HG02870 (cell line): ENCODE measurements around the gene FGD3.
"Not testable (repeated sequence)": the region's sequence is repeated elsewhere in the genome, so short reads cannot be mapped to it uniquely, and the experiment has no call there.

ENCODE experiments used
- ATAC-seq: cut with Tn5 transposase; IDR thresholded peaks from one replicate; pipeline ENCODE4 v1.9.1; 2021; ENCODE audit warnings: mild to moderate bottlenecking, moderate library complexity; ENCODE audit not compliant: unreplicated experiment

Gene FGD3

DNA sequence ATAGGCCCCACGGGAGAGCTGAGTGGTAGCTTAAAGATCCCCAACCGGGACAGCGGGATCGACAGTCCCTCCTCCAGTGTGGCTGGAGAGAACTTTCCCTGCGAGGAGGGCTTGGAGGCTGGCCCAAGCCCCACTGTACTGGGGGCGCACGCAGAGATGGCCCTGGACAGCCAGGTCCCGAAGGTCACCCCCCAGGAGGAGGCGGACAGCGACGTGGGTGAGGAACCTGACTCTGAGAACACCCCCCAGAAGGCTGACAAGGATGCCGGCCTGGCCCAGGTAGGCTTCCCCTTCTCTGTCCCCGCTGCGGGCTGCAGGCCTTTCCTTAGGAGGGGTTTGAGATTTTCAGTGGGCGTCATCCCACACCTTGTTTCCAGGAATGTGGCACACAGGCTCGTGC is 29.1 kb downstream of the FGD3 start:
- no peak for ATAC-seq

DNA sequence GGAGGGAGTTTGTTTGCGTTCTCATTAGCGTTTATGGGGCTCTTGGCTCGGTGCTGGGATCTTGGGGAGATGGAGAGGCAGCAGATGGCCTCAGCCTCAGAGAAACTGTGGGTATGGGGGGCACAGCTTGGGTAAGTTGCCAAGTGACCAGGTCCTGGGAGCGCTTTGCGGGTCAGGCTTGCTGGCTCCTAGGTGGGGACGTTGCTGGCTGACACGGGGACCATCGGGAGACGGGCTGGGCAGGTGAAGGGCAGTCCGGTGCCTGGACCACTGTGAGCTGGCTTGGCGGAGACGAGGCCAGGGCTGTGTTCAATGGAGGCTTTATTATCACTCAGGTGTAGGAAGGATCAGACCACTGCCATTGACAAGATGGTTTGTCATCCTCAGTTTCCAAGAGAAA is 30.0 kb downstream of the FGD3 start:
- no peak for ATAC-seq

DNA sequence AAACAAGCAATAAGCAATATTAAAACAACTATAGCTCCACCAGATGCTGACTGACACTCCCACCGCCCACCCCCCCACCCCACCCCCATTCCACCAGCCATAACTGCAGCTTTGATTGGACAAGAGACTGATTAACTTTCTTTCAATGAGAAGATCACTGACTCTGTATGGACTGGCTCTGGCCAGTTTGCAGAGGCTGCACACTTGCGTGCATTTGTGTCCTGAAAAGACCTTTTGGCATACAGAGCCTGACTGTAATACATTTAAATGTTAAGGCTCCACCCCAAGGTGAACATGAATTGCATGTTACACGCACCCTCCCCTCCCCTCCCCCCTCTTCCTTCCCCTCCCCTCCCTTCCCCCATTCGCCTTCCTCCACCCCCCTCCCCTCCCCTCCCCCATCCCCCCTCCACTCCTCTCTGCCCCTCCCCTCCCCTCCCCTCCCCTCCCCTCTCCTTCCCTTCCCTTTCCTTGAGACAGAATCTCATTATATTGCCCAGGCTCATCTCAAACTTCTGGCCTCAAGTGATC is 31.1 kb downstream of the FGD3 start:
- ATAC-seq = no peak

DNA sequence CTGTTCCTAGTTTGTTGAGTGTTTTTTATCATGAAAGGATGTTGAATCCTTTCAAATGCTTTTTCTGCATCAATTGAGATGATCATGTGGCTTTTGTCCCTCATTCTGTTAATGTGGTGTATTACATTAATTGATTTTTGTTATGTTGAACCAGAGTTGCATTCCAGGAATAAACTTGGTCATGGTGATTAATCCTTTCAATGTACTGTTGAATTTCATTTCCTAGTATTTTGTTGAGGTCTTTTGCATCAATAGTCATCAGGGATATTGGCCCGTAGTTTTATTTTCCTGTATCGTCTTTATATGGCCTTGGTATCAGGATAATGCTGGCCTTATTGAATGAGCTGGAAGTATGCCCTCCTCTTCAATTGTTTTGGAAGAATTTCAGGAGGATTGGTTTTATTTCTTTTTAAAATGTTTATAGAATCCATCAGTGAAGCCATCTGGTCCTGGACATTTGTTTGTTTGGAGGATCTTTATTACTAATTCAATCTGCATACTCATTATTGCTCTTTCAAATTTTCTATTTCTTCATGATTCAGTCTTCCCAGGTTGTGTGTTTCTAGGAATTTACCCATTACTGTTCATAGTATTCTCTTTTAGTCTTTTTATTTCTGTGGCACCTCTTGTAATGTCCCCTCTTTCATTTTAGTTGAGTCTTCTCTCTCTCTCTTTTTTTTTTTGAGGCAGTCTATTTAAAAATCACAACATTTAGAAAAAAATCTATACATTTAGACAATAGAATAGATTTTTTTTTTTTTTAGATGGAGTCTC is 32.1 kb downstream of the FGD3 start:
- ATAC-seq = no peak

DNA sequence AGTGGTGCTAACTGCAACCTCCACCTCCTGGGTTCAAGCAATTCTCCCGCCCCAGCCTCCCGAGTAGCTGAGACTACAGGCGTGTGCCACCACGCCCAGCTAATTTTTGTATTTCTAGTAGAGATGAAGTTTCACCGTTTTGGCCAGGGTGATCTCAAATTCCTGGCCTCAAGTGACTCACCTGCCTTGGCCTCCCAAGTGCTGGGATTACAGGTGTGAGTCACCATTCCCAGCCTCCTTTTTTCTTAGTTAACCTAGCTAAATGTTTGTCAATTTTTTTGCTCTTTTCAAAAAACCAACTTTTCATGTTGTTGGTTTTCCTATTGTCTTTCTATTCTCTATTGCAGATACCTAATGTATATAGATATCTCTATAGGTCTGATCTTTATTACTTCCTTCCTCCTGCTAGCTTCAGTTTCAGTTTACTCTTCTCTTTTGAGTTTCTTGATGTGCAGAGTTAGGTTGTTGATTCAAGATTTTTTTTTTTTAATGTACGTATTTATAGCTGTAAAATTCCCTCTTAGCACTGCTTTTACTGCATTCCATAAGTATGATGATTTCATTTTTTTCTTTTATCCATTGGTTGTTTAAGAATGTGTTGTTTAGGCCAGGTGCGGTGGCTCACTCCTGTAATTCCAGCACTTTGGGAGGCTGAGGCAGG is 32.9 kb downstream of the FGD3 start:
- ATAC-seq = no peak

DNA sequence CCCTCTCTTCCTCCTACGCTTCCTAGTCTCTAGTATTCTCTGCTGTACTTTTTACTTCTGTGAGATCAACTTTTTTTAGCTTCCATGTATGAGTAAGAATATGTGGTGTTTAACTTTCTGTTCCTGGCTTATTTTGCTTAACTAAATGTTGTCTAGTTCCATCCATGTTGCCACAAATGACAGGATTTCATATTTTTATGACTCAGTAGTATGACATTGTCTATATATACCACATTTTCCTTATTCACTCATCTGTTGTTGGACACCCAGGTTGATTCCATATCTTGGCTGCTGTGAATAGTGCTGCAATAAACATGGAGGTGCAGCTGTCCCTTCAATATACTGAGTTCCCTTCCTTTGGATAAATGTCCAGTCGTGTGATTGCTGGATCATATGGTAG is 34.8 kb downstream of the FGD3 start:
- ATAC-seq = no peak

DNA sequence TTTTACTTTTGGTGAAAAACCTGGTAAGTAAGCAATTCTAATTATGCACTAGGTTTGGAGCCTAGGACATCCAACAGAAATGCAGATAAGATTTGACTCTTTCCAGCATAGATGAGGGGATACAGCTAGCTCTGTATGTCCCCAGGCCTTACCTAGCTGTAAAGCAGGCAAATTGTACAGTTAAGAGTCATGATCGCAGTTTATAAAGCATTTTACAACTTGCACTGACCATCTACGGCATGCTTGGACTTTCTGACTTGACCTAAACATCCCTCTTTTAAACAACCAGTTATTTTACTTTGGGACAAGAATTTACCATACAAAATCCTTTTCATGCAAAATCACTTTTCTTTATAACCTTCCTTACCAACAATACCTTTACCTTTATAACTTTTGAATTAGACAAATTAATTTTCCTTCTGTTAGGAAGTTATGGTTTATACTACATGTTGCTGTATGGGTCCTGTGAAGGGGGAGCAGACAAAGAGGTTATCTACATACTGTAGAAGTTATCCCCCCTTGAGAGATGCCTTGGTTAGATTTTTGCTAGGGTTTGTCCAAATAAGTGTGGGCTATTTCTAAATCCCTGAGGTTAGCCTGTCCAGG is 36.8 kb downstream of the FGD3 start:
- ATAC-seq = no peak

DNA sequence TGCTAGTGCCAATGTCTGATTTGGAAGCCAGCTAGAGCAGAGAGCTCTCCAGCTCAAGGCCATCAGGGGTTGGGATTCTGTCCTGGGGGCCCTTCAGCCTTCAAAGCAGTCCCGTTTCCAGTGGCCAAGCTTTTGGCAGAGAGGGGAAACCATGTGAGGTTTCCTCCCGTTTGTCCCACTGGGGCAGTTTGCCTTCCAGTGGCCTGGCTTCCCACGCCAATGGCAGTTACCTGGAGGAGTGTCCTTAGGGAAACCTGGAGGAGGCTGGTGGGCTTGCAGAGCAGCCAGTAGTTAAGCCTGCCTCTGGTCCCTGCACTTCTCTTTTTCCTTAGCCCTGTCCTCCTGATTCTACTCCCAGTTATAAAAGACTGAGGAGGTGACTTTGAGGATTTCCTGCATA is 37.7 kb downstream of the FGD3 start:
- ATAC-seq = no peak

DNA sequence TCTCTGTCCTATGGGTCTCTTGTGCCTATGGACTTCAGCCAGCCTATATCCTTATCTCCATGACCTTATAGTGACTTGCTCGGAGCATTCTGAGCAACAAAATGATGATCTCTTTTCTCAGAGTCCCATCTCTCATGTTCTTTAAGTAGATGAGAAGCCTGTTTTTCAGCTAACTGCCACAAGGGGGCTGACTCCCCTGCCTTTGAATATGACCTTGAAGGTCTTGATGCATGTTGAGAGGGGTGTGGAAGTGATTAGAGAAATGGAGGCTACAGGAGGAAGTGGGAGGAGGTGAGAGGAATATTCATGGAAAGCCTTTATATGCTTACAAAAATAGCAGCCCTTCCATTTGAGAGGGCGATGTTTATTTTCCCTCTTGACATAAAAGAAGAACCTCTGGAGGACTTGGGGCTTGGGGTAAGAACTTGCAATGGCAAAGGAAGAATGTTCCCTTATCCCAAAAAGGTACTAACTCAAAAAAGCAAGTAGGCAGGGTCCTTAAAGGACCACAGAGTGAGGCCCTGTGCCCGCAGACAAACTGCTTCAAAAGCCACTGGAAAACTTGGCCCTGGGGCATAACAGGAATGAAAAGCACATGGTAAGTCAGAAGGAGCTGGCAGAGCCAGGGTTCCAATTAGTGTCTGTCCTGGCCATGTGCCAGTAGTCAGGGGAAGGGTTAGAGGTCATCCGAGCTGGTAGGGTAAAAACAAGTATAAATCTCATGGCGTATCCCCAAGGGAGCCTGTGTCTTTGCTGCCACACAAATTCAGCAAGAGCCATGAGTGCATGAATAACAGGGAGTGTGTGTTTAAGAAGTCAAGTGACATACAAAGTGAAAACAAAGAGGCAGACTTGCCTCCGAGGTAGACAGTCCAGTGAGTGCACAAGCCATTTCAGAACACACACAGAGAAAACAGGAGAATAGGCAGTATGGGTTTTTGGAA is 39.1 kb downstream of the FGD3 start:
- no peak for ATAC-seq

DNA sequence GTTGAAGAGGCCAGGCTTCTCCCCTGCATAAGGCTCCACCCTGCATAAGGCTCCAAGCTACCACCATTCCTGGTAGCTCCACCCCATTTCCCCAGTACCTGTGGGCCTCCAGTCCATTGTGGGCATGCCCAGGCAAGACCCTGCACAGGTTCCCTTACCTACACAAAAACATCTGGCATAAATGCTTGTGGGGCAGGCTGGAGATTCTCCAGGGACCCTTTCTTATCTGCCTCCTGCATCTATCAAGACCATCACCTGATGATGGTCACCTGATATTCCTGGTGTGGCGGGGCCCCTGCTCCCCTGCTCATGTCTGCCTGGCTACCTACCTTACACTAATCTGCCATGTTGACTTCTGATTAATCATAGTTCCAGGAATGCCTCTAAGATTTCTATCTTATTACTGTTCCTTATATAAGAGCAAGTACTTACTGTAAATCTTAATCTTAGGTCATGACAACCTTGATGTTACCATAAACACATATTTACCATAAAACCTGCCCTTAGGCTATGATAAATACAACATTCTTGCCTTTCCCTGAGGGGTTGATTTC is 41.0 kb downstream of the FGD3 start:
- ATAC-seq = no peak

DNA sequence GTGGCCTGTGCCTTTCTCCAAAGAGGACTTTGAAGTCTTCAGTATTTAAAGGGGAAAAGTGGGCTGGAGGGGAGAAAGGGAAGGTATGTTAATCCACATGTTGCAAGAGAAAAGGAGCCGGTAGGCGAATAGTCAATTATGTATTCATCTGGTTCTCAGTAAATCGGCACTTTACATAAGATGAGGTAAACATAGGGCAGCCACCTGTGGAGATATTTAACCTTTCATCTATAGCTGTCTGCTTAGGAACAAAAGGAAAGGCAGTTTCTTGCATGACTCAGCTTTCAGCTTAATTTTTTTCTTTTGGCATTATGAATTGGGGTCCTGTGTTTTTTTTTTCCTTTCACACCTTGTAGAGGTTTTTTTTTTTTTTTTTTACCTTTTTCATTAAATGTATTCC is 42.2 kb downstream of the FGD3 start:
- no peak for ATAC-seq

DNA sequence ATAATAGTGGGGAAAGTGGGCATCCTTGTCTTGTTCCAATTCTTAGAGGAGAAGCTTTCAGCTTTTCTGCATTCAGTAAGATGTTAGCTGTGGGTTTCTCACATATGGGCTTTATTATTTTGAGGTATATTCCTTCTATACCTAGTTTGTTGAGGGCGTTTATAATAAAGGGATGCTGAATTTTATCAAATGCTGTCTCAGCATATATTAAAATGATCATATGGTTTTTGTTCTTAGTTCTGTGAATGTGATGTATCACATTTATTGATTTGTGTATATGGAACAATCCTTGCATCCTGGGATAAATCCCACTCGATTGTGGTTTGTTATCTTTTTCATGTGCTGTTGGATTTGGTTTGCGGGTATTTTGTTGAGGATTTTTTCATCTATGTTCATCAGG is 43.1 kb downstream of the FGD3 start:
- ATAC-seq = no peak

DNA sequence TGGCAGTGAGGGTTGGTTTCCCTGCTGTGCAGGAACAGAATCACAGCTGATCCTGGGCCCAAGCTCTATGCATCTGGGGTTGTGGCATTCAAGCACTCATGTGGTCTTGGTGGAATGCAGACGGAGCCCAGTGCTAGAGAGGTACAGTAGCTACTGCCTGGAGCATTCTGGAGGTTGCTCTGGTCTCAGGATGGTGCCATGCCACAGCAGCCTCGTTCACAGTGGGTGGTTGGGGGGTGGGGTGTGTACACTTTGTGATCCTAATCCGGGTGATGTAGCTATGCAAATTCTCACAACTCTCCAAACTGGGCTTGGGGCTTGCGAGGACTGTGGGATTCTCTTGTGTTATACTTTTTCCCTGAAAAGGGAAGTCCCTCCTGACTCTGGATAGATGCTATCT is 45.2 kb downstream of the FGD3 start:
- ATAC-seq = no peak

DNA sequence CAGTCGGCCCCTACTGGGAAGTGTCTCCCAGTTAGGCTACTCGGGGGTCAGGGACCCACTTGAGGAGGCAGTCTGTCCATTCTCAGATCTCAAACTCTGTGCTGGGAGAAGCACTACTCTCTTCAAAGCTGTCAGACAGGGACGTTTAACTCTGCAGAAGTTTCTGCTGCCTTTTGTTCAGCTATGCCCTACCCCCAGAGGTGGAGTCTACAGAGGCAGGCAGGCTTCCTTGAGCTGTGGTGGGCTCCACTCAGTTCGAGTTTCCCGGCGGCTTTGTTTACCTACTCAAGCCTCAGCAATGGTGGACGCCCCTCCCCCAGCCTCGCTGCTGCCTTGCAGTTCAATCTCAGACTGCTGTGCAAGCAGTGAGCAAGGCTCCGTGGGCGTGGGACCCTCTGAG is 51.5 kb downstream of the FGD3 start:
- not testable (repeated sequence) for ATAC-seq

DNA sequence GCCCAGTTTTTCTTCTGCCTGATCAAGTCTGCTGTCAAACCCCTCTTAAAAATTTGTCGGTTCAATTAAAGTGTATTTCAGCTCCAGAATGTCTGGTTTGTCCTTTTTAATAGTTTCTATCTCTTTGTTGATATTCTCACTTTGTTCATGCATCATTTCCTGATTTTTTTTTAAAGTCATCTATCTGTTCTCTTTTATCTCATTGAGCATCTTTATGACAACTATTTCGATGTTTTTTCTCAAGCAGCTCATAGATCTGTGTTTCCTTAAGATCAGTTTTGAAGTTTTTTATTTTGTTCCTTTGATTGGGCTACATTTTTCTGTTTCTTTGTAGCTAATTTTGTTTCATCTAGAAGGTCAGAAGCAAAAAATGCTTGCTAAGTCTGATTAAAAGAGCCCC is 53.7 kb downstream of the FGD3 start:
- ATAC-seq = no peak

DNA sequence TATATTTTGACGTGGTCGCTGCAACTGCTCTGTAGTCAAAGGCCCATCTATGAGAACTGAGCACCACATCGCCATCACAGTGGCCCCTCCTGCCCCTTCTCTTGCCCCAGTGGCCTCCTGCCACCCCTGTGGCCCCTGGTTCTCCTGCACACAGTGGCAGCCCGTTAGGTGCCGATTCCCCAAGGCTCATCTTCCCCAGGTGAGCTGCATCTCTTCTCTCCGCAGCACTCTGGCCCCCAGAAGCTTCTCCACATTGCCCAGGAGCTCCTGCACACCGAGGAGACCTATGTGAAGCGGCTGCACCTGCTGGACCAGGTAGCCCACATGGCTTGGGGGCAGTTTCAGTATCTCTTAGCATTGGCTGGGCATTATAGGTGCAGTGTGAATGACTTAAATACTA is 55.4 kb downstream of the FGD3 start:
- ATAC-seq = no peak

DNA sequence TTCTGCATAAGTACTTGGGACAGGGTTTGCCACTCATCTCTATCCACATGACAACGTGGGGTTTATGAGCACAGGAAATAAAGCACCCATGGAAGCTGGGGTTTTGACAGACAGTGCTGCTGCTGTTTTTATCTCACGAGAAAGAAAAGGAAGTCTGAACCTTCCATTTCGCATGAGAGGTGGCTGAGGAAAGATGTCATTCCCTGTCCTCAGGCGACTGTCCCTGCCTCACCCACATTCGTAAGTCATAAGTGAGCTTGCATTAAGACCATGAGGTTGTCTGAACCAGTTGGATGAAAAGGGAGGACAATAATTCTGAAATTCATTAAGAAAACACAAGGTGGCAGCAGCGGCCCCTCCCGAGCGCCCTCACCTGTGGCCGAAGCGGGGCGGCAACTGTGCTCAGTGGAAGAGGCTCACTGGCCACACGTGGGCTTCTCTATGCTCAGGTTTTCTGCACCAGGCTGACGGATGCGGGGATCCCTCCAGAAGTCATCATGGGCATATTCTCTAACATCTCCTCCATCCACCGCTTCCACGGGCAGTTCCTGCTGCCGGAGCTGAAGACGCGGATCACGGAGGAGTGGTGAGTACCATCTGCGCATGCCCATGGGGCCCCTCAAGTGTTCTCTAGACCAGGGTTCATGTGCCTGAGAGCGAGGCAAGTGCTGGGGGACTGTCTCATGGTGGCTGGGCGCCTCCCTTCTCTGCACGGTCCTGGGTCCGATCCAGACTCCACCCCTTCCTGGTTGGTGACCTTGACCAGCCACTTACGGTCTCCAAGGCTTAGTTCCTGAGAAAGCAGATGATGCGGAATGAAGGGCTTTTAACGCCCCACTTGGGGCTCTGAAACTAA is 56.5 kb downstream of the FGD3 start:
- ATAC-seq = no peak

DNA sequence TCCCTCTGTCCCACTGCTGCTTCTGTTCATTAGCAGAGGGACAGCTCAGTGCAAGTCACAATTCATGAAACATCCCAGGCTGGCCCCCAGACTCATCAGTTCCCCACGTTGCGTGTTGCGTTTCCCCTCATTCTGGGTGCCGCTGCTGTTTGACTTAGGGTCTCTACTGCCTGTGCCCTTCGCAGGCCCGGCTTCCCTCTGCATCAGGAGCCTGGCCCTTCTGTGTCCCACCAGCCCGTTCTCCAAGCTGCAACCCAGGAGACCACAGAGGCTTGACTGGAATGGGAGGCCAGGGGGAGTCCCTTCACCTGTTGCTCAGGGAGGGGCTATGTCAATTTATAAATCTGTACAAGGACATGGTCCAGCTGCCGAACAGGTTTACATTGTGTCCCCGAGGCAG is 57.2 kb downstream of the FGD3 start:
- no peak for ATAC-seq

DNA sequence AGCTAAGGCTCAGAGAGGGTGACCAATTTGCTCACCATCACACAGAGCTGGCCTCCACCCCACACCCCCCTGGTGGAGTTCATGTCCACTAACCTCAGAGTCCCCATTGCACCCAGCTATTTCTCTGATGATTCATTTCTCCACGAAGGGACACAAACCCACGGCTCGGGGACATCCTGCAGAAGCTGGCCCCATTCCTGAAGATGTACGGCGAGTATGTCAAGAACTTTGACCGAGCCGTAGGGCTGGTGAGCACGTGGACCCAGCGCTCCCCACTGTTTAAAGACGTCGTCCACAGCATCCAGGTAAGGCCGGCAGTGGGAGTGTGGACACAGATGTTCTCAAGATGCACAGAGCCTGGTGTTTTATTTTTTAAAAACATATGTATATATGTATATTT is 58.6 kb downstream of the FGD3 start:
- no peak for ATAC-seq

DNA sequence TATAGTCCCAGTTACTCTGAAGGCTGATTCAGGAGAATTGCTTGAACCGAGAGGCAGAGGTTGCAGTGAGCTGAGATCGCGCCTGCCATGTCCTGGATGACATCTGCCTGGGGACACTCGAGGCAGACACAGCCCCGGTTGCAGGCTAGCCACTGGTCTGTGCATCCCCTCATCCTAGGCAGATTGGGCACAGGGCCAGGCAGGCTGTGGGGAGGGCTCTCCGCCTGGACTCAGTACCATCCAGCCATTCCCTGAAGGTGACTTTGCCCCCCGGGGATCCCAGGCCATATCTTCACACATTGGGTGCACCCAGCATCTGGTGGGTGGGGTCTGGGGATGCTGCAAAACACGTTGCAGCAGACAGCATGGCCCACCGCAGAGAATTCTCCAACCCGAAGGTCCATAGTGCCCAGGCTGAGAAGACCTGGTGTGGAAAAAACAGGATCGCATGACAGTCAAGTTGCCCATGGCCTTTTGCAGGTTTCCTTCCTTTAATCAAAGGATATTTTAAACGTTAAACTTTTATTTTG is 60.3 kb downstream of the FGD3 start:
- no peak for ATAC-seq
